ENCODE data around the gene SPATA33.
A peak's percentile ranks its signal among the peaks of the same experiment; 100 is the strongest.

The SPATA33 gene

GRCh38 chr16:89657442-89658220, at the start of gene SPATA33, which contains the start of gene CHMP1A:
SPATA33 (plus strand) TSS chr16:89657836; CDS start chr16:89657912, 76 bp downstream.
CHMP1A (minus strand) TSS chr16:89657708; CDS start chr16:89657588, 120 bp downstream.
- peak; percentile 92 for DNase-seq (ENCODE audit: low spot score)

GRCh38 chr16:89607937-89608740, 49.5 kb upstream of the SPATA33 start:
- DNase-seq (ENCODE audit: low spot score), result no peak

DNA sequence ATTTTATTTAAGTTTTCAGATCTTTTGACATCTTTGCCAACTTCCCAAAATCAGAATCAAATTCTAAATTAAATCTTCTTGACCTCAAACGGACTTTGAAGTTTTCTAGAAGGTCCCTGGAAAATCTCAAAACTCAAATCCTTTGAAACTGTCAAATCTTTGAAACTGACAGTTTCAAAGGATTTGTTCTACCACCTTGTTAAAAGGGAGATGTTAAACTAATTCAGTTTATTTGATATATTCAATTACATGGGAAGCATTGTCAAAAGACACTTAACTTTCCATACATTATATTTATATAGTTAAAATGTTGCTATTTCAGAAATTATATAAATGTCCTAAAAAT, 47.6 kb upstream of the SPATA33 start:
- DNase-seq (ENCODE audit: low spot score), result no peak

DNA sequence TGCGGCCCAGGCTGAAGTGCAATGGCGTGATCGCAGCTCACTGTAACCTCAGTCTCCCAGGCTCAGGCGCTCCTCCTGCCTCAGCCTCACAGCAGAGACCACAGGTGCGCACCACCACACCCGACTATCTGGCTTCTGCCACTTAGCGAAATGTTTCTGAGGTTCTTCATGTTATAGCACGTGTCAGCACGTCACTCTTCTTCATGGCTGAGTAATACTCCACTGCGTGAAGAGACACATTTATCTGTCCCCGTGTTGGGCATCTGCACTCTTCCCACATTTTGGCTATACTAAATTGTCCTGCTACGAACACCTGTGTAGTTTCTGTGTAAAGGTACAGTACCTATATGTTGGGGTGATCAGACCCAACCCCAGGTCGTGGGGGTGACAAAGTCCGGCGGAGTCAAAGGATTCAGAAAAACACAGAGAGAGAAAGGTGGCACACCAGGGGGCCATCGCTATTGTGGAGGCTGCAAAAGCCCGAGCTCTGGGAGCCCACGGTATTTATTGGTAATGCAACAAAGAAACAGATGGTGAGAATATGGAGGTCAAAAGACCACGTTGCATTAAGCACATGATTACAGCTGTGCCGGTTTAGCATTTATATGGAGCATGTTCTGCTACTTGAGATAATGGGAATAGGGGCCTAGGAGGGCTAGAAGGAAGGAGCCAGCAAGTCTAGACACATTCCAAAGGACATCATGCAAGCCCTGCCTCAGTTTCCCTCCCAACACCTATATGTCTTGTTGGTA, 45.0 kb upstream of the SPATA33 start:
- DNase-seq (ENCODE audit: low spot score), result no peak

- no peak for DNase-seq (ENCODE audit: low spot score)
Observed at GRCh38 chr16:89613231-89613953, 44.2 kb upstream of the SPATA33 start, which contains the start of gene DPEP1. DPEP1 (plus strand) TSS chr16:89613642; CDS start chr16:89630411, 16,769 bp downstream.

GRCh38 chr16:89613954-89614459, 43.6 kb upstream of the SPATA33 start:
- no peak for DNase-seq (ENCODE audit: low spot score)

GRCh38 chr16:89615176-89615575, 42.5 kb upstream of the SPATA33 start:
- DNase-seq (ENCODE audit: low spot score), result no peak

DNA sequence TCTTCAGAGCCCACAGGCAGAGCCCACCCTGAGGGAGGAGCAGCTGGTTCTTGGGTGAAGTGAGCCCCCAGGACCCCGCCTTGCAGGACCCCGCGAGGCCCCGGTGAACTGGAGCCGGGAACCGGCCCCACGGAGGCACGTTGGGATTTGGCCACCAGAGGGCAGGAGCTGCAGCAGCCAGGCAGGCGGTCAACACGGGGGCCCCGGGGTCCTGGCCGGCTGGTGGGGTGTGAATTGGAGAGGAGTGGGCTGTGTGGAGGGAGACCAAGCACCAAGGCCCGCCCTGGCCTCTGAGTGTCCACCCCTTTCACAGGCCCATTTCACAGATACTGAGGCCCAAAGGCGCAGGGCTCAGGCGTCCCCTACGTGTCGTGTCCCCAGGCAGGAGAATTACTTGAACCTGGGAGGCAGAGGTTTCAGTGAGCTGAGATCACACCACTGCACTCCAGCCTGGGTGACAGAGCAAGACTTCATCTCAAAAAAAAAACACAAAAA, 42.0 kb upstream of the SPATA33 start:
- DNase-seq (ENCODE audit: low spot score), result peak; percentile 23

GRCh38 chr16:89616623-89617022, 41.0 kb upstream of the SPATA33 start:
- no peak for DNase-seq (ENCODE audit: low spot score)

DNA sequence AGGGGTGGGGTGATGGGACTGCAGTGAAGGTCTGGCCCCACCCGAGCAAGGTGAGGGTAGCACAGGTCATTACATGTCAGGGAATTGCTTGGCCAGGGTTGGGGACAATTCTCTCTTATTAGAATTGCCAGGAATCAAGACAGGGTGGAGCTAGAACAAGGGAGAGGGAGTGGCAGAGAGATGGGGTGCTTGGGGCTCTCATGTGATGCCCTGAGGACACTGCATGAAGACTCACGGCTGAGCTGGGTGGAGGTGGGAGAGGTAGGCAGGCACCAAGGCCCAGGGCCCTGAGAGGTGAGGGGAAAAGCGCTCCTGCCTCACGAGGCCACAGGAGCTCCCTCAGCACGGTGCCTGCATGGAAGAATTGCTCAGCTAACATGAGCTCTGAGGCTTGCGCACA, 40.6 kb upstream of the SPATA33 start:
- no peak for DNase-seq (ENCODE audit: low spot score)

DNA sequence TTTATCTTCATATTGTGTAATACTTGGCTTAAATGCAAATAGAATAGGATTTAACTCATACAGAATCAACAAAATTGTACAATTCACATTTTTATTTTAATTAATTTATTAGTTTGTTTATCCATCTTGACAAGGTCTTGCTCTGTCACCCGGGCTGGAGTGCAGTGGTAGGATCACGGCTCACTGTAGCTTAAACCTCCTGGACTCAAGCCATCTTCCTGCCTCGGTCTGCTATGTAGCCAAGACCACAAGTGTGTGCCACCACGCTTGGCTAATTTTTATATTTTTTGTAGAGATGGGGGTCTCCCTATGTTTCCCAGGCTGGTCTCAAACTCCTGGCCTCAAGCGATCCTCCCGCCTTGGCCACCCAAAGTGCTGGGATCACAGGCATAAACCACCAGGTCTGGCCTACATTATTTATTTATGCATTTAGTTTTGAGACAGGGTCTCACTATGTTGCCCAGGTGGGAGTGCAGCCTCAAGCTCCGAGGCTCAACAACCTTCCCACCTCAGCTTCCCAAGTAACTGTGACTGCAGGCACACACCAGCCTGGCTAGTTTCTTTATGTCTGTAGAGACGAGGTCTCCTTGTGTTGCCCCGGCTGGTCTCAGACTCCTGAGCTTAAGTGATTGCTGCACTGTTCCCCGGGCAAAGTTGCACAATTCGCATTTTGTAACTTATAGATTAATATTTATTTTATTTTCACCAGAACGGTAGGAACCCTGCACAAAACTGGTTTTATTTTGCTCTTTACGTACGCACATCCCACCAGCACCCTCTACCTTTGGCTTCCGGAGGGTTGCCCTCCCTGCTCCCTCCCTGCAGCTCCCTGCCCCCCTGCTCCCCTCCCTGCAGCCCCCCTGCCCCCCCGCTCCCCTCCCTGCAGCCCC, 39.3 kb upstream of the SPATA33 start:
- no peak for DNase-seq (ENCODE audit: low spot score)

DNA sequence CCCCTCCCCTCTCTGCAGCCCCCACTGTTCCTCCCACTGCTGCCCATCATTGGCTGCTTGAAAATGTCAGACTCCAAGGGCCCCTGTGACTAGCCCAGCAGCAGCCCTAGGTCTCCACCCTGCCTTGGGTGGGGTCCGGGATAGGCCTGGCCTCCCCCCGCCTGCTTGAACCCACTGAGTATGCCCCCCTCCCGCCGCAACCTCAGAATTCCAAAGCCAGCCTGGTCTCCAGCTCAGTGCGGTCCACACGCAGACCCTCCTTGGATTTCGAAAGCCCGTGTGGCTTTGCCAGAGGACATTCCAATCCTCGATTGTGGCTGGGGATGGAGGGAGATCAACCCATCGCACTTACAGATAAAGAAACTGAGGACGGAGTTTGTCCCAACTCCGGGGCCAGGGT, 37.8 kb upstream of the SPATA33 start:
- no peak for DNase-seq (ENCODE audit: low spot score)

- DNase-seq (ENCODE audit: low spot score), result no peak
Observed at GRCh38 chr16:89620406-89620841, 37.2 kb upstream of the SPATA33 start.

- no peak for DNase-seq (ENCODE audit: low spot score)
Observed at GRCh38 chr16:89621136-89621697, 36.4 kb upstream of the SPATA33 start.

GRCh38 chr16:89621698-89622409, 35.8 kb upstream of the SPATA33 start:
- DNase-seq (ENCODE audit: low spot score), result no peak

DNA sequence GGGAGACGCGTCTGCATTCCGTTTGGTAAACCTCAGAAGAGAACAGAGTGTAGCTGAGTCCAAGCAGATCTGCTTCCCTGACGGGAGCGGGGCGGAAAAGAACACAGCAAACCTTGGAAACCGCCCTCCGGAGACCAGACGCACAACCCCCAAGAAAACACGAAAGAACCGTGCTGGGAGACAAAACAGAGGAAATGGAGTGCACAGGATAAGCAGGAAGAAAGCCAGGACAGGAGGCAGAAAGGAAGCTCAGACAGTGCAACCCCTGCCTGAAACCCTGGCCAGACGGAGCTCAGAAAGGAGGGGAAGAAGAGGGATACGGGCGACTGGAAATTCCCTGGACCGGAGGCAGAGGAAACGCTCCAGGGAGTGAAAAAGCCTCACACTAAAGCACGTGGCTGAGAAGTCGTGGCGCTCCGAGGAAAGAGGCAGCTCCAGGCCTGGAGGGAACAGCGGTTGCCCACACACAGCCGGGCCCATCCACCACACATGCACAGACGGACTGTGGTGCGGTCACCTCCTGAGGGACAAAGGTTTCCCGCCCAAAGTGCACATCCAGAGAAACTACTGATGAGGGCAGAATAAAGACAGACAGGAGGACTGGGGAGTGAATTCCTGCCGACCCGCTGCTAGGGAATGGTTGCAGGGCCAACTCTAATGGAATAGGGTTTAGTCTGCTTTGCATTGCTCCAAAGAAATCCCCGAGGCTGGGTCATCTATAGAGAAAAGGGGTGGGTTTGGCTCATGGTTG, 34.0 kb upstream of the SPATA33 start:
- no peak for DNase-seq (ENCODE audit: low spot score)

DNA sequence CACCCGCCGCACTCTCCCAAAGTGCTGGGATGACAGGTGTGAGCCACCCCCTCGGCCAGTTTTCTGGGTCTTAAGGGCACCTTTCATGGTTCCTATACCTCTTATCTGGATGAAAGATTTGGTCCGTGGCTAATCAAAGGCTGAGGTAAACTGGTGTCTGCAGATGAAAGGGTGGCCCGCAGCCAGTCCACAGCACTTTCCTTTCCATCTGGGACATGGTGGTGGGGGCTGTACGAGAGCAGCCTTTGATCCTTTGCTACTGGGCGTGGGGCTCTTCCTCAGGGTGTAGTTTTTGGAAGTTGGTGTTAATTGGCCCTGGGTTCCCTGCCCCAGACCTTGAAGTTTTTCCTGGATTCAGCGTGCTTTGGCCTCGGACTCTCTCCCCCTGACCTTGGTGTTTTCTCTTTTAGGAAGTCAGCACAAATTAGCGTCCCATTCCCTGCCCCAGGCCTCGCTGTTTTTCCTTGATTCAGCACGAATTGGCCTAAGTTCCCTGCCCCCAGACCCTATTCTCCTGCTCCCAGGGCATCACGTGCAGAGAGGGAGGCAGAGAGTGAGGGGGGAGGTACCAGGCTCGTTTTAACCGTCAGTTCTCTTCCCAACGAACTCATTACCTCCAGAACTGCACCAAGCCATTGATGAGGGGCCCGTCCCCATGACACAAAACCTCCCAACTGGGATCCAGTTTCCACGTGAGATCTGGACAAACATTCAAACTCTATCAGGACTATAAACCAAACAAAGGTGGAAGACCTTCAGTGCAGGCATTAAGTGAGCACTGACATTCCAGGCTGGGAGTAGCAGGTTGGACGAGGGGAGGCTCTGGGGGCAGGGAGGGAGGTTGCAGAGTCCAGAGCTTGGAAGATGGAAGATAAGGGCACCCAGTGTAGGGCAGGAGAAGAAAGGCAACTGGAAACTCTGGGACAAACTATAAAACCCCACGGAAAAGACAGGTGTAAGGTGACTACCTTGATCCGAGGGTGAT, 32.6 kb upstream of the SPATA33 start:
- DNase-seq (ENCODE audit: low spot score), result no peak

All from hematopoietic multipotent progenitor cell treated with erythropoietin and hydrocortisone succinate and interleukin-3 and kit ligand, for 15 days (in vitro differentiated cells).